Parathyroid adenoma (tissue), 2 donors: Measurements from ENCODE around the gene SLC12A7.

ENCODE experiments used
- H2AFZ ChIP-seq: fragments of 300-600 bp; sonication (generic); one replicate; pipeline ENCODE4 v1.7.0; 2017; ENCODE audit warnings: antibody characterized with exemption, mild to moderate bottlenecking
- H3K27ac ChIP-seq: fragments of 300-600 bp; sonication (generic); one replicate; pipeline ENCODE4 v1.7.0; 2017
- H3K27me3 ChIP-seq: fragments of 300-600 bp; sonication (generic); one replicate; pipeline ENCODE4 v1.7.0; 2017; ENCODE audit warnings: low read length; ENCODE audit not compliant: control insufficient read depth, insufficient read depth
- H3K36me3 ChIP-seq: fragments of 300-600 bp; sonication (generic); one replicate; pipeline ENCODE4 v1.7.0; 2017; ENCODE audit warnings: low read length; ENCODE audit not compliant: control insufficient read depth, insufficient read depth
- H3K4me1 ChIP-seq: fragments of 300-600 bp; sonication (generic); one replicate; pipeline ENCODE4 v1.7.0; 2017; ENCODE audit warnings: control low read depth
- H3K4me2 ChIP-seq: fragments of 300-600 bp; sonication (generic); one replicate; pipeline ENCODE4 v1.7.0; 2017; ENCODE audit warnings: low read length
- H3K4me3 ChIP-seq: fragments of 300-600 bp; sonication (generic); one replicate; pipeline ENCODE4 v1.7.0; 2017; ENCODE audit warnings: low read depth, low read length
- H3K79me2 ChIP-seq: fragments of 300-600 bp; sonication (generic); one replicate; pipeline ENCODE4 v1.7.0; 2017; ENCODE audit warnings: control low read depth
- H3K9ac ChIP-seq: fragments of 300-600 bp; sonication (generic); one replicate; pipeline ENCODE4 v1.7.0; 2017; ENCODE audit warnings: mild to moderate bottlenecking
- H3K9me3 ChIP-seq: fragments of 300-600 bp; sonication (generic); one replicate; pipeline ENCODE4 v1.7.0; 2017; ENCODE audit warnings: low read length; ENCODE audit not compliant: control insufficient read depth
- CTCF ChIP-seq: fragments of 300-600 bp; sonication (generic); IDR thresholded peaks from one replicate; pipeline ENCODE4 v1.7.0; 2017; ENCODE audit warnings: antibody characterized with exemption, mild to moderate bottlenecking
- donor health status: primary hyperparathyroidism.

The SLC12A7 gene

DNA sequence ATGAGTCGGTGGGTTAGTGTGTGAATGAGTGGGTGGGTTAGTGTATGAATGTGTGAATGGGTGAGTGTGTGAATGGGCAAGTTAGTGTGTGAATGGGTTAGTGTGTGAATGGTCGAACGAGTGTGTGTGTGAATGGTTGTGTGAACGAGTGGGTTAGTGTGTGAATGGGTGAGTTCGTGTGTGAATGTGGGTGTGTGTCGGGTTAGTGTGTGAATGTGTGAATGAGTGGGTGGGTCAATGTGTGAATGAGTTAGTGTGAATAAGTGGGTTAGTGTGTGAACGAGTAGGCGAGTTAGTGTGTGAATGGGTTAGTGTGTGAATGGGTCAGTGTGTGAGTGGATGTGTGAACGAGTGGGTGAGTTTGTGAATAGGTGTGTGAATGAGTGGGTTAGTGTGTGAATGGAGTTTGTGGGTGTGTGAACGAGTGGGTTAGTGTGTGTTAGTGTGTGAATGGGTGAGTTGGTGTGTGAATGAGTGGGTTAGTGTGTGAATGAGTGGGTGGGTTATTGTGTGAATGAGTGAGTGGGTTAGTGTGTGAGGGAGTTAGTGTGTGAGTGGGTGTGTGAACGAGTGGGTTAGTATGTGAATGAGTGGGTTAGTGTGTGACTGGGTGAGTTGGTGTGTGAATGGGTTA, 64.4 kb downstream of the SLC12A7 start:
- no peak for TF ChIP-seq CTCF
- H3K27ac ChIP-seq, result no peak overlapping the region
- H3K36me3 ChIP-seq, result no peaks in the 10 kb centered on the region
- no peaks in the 10 kb centered on the region for H3K79me2 ChIP-seq
- H3K9me3 ChIP-seq, result no peaks in the 10 kb centered on the region
- no peaks in the 10 kb centered on the region for H3K4me1 ChIP-seq
- no peak overlapping the region for H3K4me3 ChIP-seq
- H3K4me2 ChIP-seq, result no peak overlapping the region
- H2AFZ ChIP-seq, result no peak overlapping the region
- H3K27me3 ChIP-seq, result no peaks in the 10 kb centered on the region
- H3K9ac ChIP-seq, result no peak overlapping the region

- Histone ChIP-seq H3K4me2 (no peak overlapping the region), H3K4me1 (no peaks in the 10 kb centered on the region), H3K36me3 (no peaks in the 10 kb centered on the region), H3K27me3 (no peaks in the 10 kb centered on the region), H2AFZ (no peak overlapping the region), H3K27ac (no peak overlapping the region), H3K9ac (no peak overlapping the region), H3K4me3 (no peak overlapping the region), H3K9me3 (no peaks in the 10 kb centered on the region), H3K79me2 (no peaks in the 10 kb centered on the region)
- no peak for TF ChIP-seq CTCF
Measured at GRCh38 chr5:1045960-1046560, 65.8 kb downstream of the SLC12A7 start.

- H3K9ac ChIP-seq, result no peak overlapping the region
- no peaks in the 10 kb centered on the region for H3K4me1 ChIP-seq
- no peaks in the 10 kb centered on the region for H3K9me3 ChIP-seq
- H3K4me2 ChIP-seq, result no peak overlapping the region
- H3K27ac ChIP-seq, result no peak overlapping the region
- H3K79me2 ChIP-seq, result no peaks in the 10 kb centered on the region
- TF ChIP-seq CTCF, result no peak
- H3K4me3 ChIP-seq, result no peak overlapping the region
- H2AFZ ChIP-seq, result no peak overlapping the region
- H3K36me3 ChIP-seq, result no peaks in the 10 kb centered on the region
- H3K27me3 ChIP-seq, result no peaks in the 10 kb centered on the region
Measured at GRCh38 chr5:1044117-1044516, 67.7 kb downstream of the SLC12A7 start.

GRCh38 chr5:1043327-1043726, 68.5 kb downstream of the SLC12A7 start:
- Histone ChIP-seq H3K27me3 (no peaks in the 10 kb centered on the region), H2AFZ (no peak overlapping the region), H3K79me2 (no peaks in the 10 kb centered on the region), H3K9ac (no peak overlapping the region), H3K4me1 (no peaks in the 10 kb centered on the region), H3K36me3 (no peaks in the 10 kb centered on the region), H3K9me3 (no peaks in the 10 kb centered on the region), H3K27ac (no peak overlapping the region), H3K4me2 (no peak overlapping the region), H3K4me3 (no peak overlapping the region)
- no peak for TF ChIP-seq CTCF

DNA sequence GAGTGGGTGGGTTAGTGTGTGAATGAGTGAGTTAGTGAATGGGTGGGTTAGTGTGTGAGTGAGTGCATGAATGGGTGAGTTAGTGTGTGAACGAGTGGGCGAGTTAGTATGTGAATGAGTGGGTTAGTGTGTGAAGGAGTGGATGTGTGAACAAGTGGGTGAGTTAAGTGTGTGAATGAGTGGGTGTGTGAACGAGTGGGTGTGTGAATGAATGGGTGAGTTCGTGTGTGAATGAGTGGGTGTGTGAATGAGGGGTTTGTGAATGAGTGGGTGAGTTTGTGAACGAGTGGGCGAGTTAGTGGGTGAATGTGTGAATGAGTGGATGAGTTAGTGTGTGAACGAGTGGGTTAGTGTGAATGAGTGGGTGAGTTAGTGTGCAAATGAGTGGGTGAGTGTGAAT, 69.2 kb downstream of the SLC12A7 start:
- no peak overlapping the region for H3K4me2 ChIP-seq
- TF ChIP-seq CTCF, result no peak
- no peak overlapping the region for H3K9ac ChIP-seq
- no peak overlapping the region for H3K4me3 ChIP-seq
- H3K36me3 ChIP-seq, result no peaks in the 10 kb centered on the region
- H3K27ac ChIP-seq, result no peak overlapping the region
- no peaks in the 10 kb centered on the region for H3K4me1 ChIP-seq
- no peaks in the 10 kb centered on the region for H3K27me3 ChIP-seq
- no peak overlapping the region for H2AFZ ChIP-seq
- H3K79me2 ChIP-seq, result no peaks in the 10 kb centered on the region
- H3K9me3 ChIP-seq, result no peaks in the 10 kb centered on the region
